Gastrocnemius medialis (tissue), 4 donors: ENCODE measurements around the gene ADSL.

Experiments
- POLR2A ChIP-seq, 2 donors: fragments of 450-650 bp; IDR thresholded peaks; one replicate each; pipeline ENCODE4 v1.6.1; 2017; ENCODE audit warnings: antibody characterized with exemption in 2 of 2, mild to moderate bottlenecking in 2 of 2, moderate library complexity in 2 of 2
- TF ChIP-seq, protein P1 (sequence below), 5 experiments: fragments of 450-650 bp in 3 of 5; fragments of 200-600 bp in 2 of 5; sonication (generic) in 2 of 5; IDR thresholded peaks in 4 of 5; conservative IDR thresholded peaks in 1 of 5; 1 replicate in 4 of 5; 2 replicates in 1 of 5; pipeline ENCODE4 v1.5.1; 2016 to 2019; ENCODE audit warnings: antibody characterized with exemption in 5 of 5, mild to moderate bottlenecking in 3 of 5, moderate library complexity in 3 of 5

- TF ChIP-seq, protein P1, sequence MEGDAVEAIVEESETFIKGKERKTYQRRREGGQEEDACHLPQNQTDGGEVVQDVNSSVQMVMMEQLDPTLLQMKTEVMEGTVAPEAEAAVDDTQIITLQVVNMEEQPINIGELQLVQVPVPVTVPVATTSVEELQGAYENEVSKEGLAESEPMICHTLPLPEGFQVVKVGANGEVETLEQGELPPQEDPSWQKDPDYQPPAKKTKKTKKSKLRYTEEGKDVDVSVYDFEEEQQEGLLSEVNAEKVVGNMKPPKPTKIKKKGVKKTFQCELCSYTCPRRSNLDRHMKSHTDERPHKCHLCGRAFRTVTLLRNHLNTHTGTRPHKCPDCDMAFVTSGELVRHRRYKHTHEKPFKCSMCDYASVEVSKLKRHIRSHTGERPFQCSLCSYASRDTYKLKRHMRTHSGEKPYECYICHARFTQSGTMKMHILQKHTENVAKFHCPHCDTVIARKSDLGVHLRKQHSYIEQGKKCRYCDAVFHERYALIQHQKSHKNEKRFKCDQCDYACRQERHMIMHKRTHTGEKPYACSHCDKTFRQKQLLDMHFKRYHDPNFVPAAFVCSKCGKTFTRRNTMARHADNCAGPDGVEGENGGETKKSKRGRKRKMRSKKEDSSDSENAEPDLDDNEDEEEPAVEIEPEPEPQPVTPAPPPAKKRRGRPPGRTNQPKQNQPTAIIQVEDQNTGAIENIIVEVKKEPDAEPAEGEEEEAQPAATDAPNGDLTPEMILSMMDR (IDR thresholded peaks at IDR 0.05 in 4 of 5, conservative IDR thresholded peaks at IDR 0.05 in 1 of 5), result no peak
- TF ChIP-seq POLR2A (IDR thresholded peaks at IDR 0.05), result no peak
Observed at GRCh38 chr22:40403651-40404050, 57.4 kb downstream of the ADSL start.
